Neural cell (in vitro differentiated cells): ENCODE data around the gene ATP2B2. TPM values are rescaled to one million over a fixed set of nuclear protein-coding genes. Genes with fewer than 3 reads are reported as not detected.

Source experiments
- H2AFZ ChIP-seq: fragments of 200-600, 300-800 bp; sonication (generic), shearing (Covaris generic); 2 replicates; pipeline ENCODE4 v1.6.0; 2014; ENCODE audit warnings: low read depth, mild to moderate bottlenecking, antibody characterized with exemption, low read length, moderate library complexity
- H3F3A ChIP-seq: fragments of 200-600 bp; shearing (Covaris generic); 2 replicates; pipeline ENCODE4 v1.6.1; 2016; ENCODE audit warnings: mild to moderate bottlenecking, moderate library complexity, mixed read lengths, antibody characterized with exemption, low read length; ENCODE audit not compliant: insufficient read depth, poor library complexity, severe bottlenecking
- H3K27ac ChIP-seq: fragments of 200-600, 300-800 bp; sonication (generic), shearing (Covaris generic); 2 replicates; pipeline ENCODE4 v1.5.1; 2014; ENCODE audit warnings: mild to moderate bottlenecking, low read length, moderate library complexity
- H3K27me3 ChIP-seq: fragments of 300-800, 200-600 bp; sonication (generic), shearing (Covaris generic); 2 replicates; pipeline ENCODE4 v1.6.0; 2014; ENCODE audit warnings: mild to moderate bottlenecking, low read depth, low read length, moderate library complexity; ENCODE audit not compliant: insufficient read depth
- H3K36me3 ChIP-seq: fragments of 300-800, 200-600 bp; sonication (generic), shearing (Covaris generic); 2 replicates; pipeline ENCODE4 v1.5.1; 2014; ENCODE audit warnings: mild to moderate bottlenecking, antibody characterized with exemption, low read length, moderate library complexity; ENCODE audit not compliant: insufficient read depth
- H3K4me2 ChIP-seq: fragments of 300-800, 200-600 bp; sonication (generic), shearing (Covaris generic); 2 replicates; pipeline ENCODE4 v1.6.0; 2014; ENCODE audit warnings: mild to moderate bottlenecking, low read length
- H3K4me3 ChIP-seq: fragments of 300-800, 200-600 bp; sonication (generic), shearing (Covaris generic); 2 replicates; pipeline ENCODE4 v1.5.1; 2014; ENCODE audit warnings: mild to moderate bottlenecking, low read length, moderate library complexity
- H3K79me2 ChIP-seq: fragments of 200-600 bp; shearing (Covaris generic); replicated peaks from 2 replicates; pipeline ENCODE4 v1.6.0; 2014; ENCODE audit warnings: mild to moderate bottlenecking, low read length, moderate library complexity; ENCODE audit not compliant: insufficient read depth
- H3K9ac ChIP-seq: fragments of 300-800, 200-600 bp; sonication (generic), shearing (Covaris generic); 2 replicates; pipeline ENCODE4 v1.6.1; 2016; ENCODE audit warnings: mild to moderate bottlenecking, low read length, mixed read lengths
- H3K9me2 ChIP-seq: fragments of 200-600 bp; shearing (Covaris generic); 2 replicates; pipeline ENCODE4 v1.6.1; 2016; ENCODE audit warnings: mild to moderate bottlenecking, low read length, mixed read lengths; ENCODE audit not compliant: insufficient read depth
- H3K9me3 ChIP-seq: fragments of 200-600, 300-800 bp; sonication (generic), shearing (Covaris generic); 2 replicates; pipeline ENCODE4 v1.6.1; 2016; ENCODE audit warnings: mild to moderate bottlenecking, mixed run types, low read length, moderate library complexity, mixed read lengths
- H4K20me1 ChIP-seq: fragments of 200-600 bp; shearing (Covaris generic); 2 replicates; pipeline ENCODE4 v1.6.1; 2016; ENCODE audit warnings: mild to moderate bottlenecking, mixed run types; ENCODE audit not compliant: insufficient read depth
- CTCF ChIP-seq: fragments of 450-650 bp; IDR thresholded peaks from 2 replicates; pipeline ENCODE4 v1.5.1; 2014; ENCODE audit warnings: antibody characterized with exemption, mild to moderate bottlenecking, moderate library complexity; ENCODE audit not compliant: poor library complexity, severe bottlenecking
- EP300 ChIP-seq: fragments of 450-650 bp; conservative IDR thresholded peaks from 2 replicates; pipeline ENCODE4 v1.6.1; 2014; ENCODE audit warnings: antibody characterized with exemption, mild to moderate bottlenecking, moderate library complexity; ENCODE audit not compliant: poor library complexity, severe bottlenecking
- EZH2 ChIP-seq: fragments of 200-600, 300-800 bp; shearing (Covaris generic), sonication (generic); IDR thresholded peaks from 2 replicates; pipeline ENCODE4 v1.6.1; 2014; ENCODE audit warnings: antibody characterized with exemption, low read length, borderline replicate concordance, mild to moderate bottlenecking; ENCODE audit not compliant: insufficient read depth, poor library complexity, severe bottlenecking
- MXI1 ChIP-seq: fragments of 450-650 bp; conservative IDR thresholded peaks from 2 replicates; pipeline ENCODE4 v1.6.1; 2014; ENCODE audit warnings: antibody characterized with exemption, mild to moderate bottlenecking; ENCODE audit not compliant: poor library complexity, severe bottlenecking
- POLR2AphosphoS5 ChIP-seq: IDR thresholded peaks from 2 replicates; pipeline ENCODE4 v1.6.1; 2012
- RAD21 ChIP-seq: fragments of 450-650 bp; conservative IDR thresholded peaks from 2 replicates; pipeline ENCODE4 v1.6.1; 2014; ENCODE audit warnings: antibody characterized with exemption, mild to moderate bottlenecking, moderate library complexity
- SMC3 ChIP-seq: fragments of 450-650 bp; conservative IDR thresholded peaks from 2 replicates; pipeline ENCODE4 v1.6.1; 2014; ENCODE audit warnings: antibody characterized with exemption, mild to moderate bottlenecking, moderate library complexity; ENCODE audit not compliant: poor library complexity
- TAF1 ChIP-seq: IDR thresholded peaks from 2 replicates; pipeline ENCODE4 v1.6.1; 2012; ENCODE audit warnings: low read depth
- polyA plus RNA-seq: library from polyadenylated mRNA; depleted of rRNA; stranded (reverse); fragments of >200 nt; gene quantifications from 2 replicates; pipeline ENCODE4 v1.2.3, GENCODE V29; 2014
- TF ChIP-seq, protein P1 (sequence below): IDR thresholded peaks from 2 replicates; pipeline ENCODE4 v1.6.1; 2012; ENCODE audit warnings: borderline replicate concordance

The ATP2B2 gene
- polyA plus RNA-seq, 1 donor from 2014 or later = 8.3 TPM

DNA sequence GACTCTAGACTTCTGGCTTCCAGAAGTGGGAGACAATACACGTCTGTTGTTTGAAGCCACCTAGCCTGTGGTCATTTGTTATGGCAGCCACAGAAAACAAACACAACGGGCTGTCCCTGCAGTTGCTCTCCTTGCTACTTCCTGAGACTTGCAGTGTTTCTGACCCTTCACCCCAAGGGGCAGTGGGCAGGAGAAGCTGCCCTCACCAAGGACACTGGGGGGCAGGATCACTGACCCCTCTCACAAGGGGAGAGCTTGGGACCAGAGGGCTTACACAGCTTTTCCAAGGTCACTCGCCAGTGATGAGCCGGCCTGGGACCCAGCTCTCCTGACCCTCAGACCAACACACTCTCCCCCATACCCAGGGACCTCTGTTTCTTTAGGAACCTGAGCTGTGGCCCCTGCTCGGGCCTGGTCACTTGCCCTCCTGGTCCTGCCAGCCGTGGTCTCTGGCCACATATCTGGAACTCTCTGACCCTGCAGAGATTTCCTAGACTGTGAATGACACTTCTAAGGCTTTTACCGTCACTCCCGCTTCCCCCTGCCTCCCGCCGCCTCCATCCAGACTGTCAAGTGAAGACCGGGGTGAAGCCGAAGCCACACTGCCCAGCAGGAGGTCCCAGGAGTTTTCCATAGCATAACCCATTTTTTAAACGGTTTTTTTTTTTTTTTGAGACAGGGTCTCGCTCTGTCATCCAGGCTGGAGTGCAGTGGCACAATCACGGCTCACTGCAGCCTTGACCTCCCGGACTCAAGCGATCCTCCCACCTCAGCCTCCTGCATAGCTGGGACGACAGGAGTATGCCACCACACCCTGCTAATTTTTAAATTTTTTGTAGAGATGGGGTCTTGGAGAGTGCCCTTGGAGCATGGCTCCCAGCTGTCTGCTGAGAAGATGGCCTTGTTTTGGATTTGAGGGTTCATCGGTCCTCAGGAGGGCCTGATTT is 4.4 kb downstream of the ATP2B2 start:
- H3K4me3 ChIP-seq = no peak overlapping the region
- no peak overlapping the region for H3K27ac ChIP-seq
- no peak overlapping the region for H3K9ac ChIP-seq

GRCh38 chr3:10498271-10498670 is 7.1 kb downstream of the ATP2B2 start:
- H3K4me2 ChIP-seq = no peak overlapping the region
- no peaks in the 10 kb centered on the region for H3K27me3 ChIP-seq
- H3K79me2 ChIP-seq = no peaks in the 10 kb centered on the region
- H3F3A ChIP-seq = no peaks in the 10 kb centered on the region
- H2AFZ ChIP-seq = no peak overlapping the region
- TF ChIP-seq EZH2 (no peak), POLR2AphosphoS5 (no peak), CTCF (no peak), EP300 (no peak), RAD21 (no peak), TAF1 (no peak), SMC3 (no peak), MXI1 (no peak)
- TF ChIP-seq, protein P1, sequence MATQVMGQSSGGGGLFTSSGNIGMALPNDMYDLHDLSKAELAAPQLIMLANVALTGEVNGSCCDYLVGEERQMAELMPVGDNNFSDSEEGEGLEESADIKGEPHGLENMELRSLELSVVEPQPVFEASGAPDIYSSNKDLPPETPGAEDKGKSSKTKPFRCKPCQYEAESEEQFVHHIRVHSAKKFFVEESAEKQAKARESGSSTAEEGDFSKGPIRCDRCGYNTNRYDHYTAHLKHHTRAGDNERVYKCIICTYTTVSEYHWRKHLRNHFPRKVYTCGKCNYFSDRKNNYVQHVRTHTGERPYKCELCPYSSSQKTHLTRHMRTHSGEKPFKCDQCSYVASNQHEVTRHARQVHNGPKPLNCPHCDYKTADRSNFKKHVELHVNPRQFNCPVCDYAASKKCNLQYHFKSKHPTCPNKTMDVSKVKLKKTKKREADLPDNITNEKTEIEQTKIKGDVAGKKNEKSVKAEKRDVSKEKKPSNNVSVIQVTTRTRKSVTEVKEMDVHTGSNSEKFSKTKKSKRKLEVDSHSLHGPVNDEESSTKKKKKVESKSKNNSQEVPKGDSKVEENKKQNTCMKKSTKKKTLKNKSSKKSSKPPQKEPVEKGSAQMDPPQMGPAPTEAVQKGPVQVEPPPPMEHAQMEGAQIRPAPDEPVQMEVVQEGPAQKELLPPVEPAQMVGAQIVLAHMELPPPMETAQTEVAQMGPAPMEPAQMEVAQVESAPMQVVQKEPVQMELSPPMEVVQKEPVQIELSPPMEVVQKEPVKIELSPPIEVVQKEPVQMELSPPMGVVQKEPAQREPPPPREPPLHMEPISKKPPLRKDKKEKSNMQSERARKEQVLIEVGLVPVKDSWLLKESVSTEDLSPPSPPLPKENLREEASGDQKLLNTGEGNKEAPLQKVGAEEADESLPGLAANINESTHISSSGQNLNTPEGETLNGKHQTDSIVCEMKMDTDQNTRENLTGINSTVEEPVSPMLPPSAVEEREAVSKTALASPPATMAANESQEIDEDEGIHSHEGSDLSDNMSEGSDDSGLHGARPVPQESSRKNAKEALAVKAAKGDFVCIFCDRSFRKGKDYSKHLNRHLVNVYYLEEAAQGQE = no peak
- H3K36me3 ChIP-seq = no peaks in the 10 kb centered on the region
- no peak overlapping the region for H3K4me3 ChIP-seq
- no peaks in the 10 kb centered on the region for H4K20me1 ChIP-seq
- H3K27ac ChIP-seq = no peak overlapping the region
- no peaks in the 10 kb centered on the region for H3K9me3 ChIP-seq
- H3K9ac ChIP-seq = no peak overlapping the region
- no peaks in the 10 kb centered on the region for H3K9me2 ChIP-seq

More for the DNA sequence above, 4.4 kb downstream of the ATP2B2 start:
- no peak overlapping the region for H3K4me2 ChIP-seq
- H3K27me3 ChIP-seq = no peaks in the 10 kb centered on the region
- H3K36me3 ChIP-seq = no peaks in the 10 kb centered on the region
- no peaks in the 10 kb centered on the region for H3K9me3 ChIP-seq
- no peak overlapping the region for H2AFZ ChIP-seq
- no peaks in the 10 kb centered on the region for H4K20me1 ChIP-seq
- H3K79me2 ChIP-seq = no peaks in the 10 kb centered on the region
- no peak for TF ChIP-seq RAD21
- TF ChIP-seq, protein P1 = no peak
- TF ChIP-seq EZH2 = no peak
- TF ChIP-seq SMC3 = no peak
- TF ChIP-seq TAF1 = no peak
- no peaks in the 10 kb centered on the region for H3K9me2 ChIP-seq
- no peaks in the 10 kb centered on the region for H3F3A ChIP-seq
